Nephron progenitor cell (in vitro differentiated cells): ENCODE measurements around the gene XRRA1.
A peak's percentile ranks its signal among the peaks of the same experiment; 100 is the strongest.

Experiments
- DNase-seq: peaks from one replicate; pipeline ENCODE4 v3.0.0; 2021
- H3K27ac Mint-ChIP-seq: 2 replicates; pipeline ENCODE4 v1.8.0; 2021; ENCODE audit warnings: mild to moderate bottlenecking, moderate library complexity, mixed read lengths
- H3K27me3 Mint-ChIP-seq: 2 replicates; pipeline ENCODE4 v1.8.0; 2021; ENCODE audit warnings: mild to moderate bottlenecking, low read depth, mixed read lengths; ENCODE audit not compliant: poor library complexity
- H3K36me3 Mint-ChIP-seq: 2 replicates; pipeline ENCODE4 v1.8.0; 2021; ENCODE audit warnings: low read depth, mixed read lengths
- H3K4me1 Mint-ChIP-seq: 2 replicates; pipeline ENCODE4 v1.8.0; 2021; ENCODE audit warnings: mixed read lengths
- H3K4me3 Mint-ChIP-seq: 2 replicates; pipeline ENCODE4 v1.8.0; 2021; ENCODE audit warnings: mild to moderate bottlenecking, moderate library complexity, mixed read lengths
- H3K9me3 Mint-ChIP-seq: 2 replicates; pipeline ENCODE4 v1.8.0; 2021; ENCODE audit warnings: mild to moderate bottlenecking, moderate library complexity, mixed read lengths
- TF ChIP-seq, protein P1 (sequence below): fragments of 200-600 bp; sonication (generic); IDR thresholded peaks from 2 replicates; pipeline ENCODE4 v1.5.0; 2021; ENCODE audit warnings: antibody characterized with exemption

Gene XRRA1

GRCh38 chr11:74849525-74850391 lies 99.1 kb downstream of the XRRA1 start:
- H3K27me3 Mint-ChIP-seq: no peaks in the 10 kb centered on the region

GRCh38 chr11:74847895-74848294 lies 101.0 kb downstream of the XRRA1 start:
- H3K9me3 Mint-ChIP-seq: no peaks in the 10 kb centered on the region

More at GRCh38 chr11:74849525-74850391, 99.1 kb downstream of the XRRA1 start:
- DNase-seq: peak; percentile 16
- TF ChIP-seq, protein P1, sequence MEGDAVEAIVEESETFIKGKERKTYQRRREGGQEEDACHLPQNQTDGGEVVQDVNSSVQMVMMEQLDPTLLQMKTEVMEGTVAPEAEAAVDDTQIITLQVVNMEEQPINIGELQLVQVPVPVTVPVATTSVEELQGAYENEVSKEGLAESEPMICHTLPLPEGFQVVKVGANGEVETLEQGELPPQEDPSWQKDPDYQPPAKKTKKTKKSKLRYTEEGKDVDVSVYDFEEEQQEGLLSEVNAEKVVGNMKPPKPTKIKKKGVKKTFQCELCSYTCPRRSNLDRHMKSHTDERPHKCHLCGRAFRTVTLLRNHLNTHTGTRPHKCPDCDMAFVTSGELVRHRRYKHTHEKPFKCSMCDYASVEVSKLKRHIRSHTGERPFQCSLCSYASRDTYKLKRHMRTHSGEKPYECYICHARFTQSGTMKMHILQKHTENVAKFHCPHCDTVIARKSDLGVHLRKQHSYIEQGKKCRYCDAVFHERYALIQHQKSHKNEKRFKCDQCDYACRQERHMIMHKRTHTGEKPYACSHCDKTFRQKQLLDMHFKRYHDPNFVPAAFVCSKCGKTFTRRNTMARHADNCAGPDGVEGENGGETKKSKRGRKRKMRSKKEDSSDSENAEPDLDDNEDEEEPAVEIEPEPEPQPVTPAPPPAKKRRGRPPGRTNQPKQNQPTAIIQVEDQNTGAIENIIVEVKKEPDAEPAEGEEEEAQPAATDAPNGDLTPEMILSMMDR: no peak
- H3K9me3 Mint-ChIP-seq: no peaks in the 10 kb centered on the region
- no peak overlapping the region for H3K4me3 Mint-ChIP-seq
- peak overlapping the region; percentile 80 for H3K27ac Mint-ChIP-seq
- H3K4me1 Mint-ChIP-seq: peaks cover 9% of the 10 kb centered on the region
- H3K36me3 Mint-ChIP-seq: peaks cover 57% of the 10 kb centered on the region

GRCh38 chr11:74847395-74847794 lies 101.5 kb downstream of the XRRA1 start:
- H3K9me3 Mint-ChIP-seq: no peaks in the 10 kb centered on the region
- H3K27ac Mint-ChIP-seq: no peak overlapping the region
- peaks cover 53% of the 10 kb centered on the region for H3K36me3 Mint-ChIP-seq
- TF ChIP-seq, protein P1: no peak
- DNase-seq: no peak
- no peak overlapping the region for H3K4me3 Mint-ChIP-seq
- H3K27me3 Mint-ChIP-seq: no peaks in the 10 kb centered on the region
- H3K4me1 Mint-ChIP-seq: peaks cover 9% of the 10 kb centered on the region

More at GRCh38 chr11:74847895-74848294, 101.0 kb downstream of the XRRA1 start:
- Mint-ChIP-seq H3K27ac (no peak overlapping the region), H3K4me3 (no peak overlapping the region), H3K27me3 (no peaks in the 10 kb centered on the region), H3K4me1 (peaks cover 9% of the 10 kb centered on the region), H3K36me3 (peaks cover 53% of the 10 kb centered on the region)
- DNase-seq: no peak
- TF ChIP-seq, protein P1: no peak

GRCh38 chr11:74846770-74847169 lies 102.1 kb downstream of the XRRA1 start:
- no peak for DNase-seq
- no peaks in the 10 kb centered on the region for H3K27me3 Mint-ChIP-seq
- H3K27ac Mint-ChIP-seq: no peak overlapping the region
- no peak overlapping the region for H3K4me3 Mint-ChIP-seq
- peaks cover 9% of the 10 kb centered on the region for H3K4me1 Mint-ChIP-seq
- TF ChIP-seq, protein P1: no peak
- H3K36me3 Mint-ChIP-seq: peaks cover 51% of the 10 kb centered on the region
- H3K9me3 Mint-ChIP-seq: no peaks in the 10 kb centered on the region

- Mint-ChIP-seq H3K4me1 (peaks cover 9% of the 10 kb centered on the region), H3K4me3 (no peak overlapping the region), H3K27ac (no peak overlapping the region), H3K27me3 (no peaks in the 10 kb centered on the region), H3K36me3 (peaks cover 54% of the 10 kb centered on the region), H3K9me3 (no peaks in the 10 kb centered on the region)
- TF ChIP-seq, protein P1: no peak
- DNase-seq: no peak
Observed at GRCh38 chr11:74845978-74846517, 102.8 kb downstream of the XRRA1 start.
